H1 (cell line): Measurements from ENCODE around the gene CH25H. TPM values are rescaled to one million over a fixed set of nuclear protein-coding genes. Genes with fewer than 3 reads are reported as not detected.

Experiments used
- ATF2 ChIP-seq: IDR thresholded peaks from 2 replicates; pipeline ENCODE4 v1.6.1; 2012; ENCODE audit warnings: low read length, inconsistent platforms
- CEBPB ChIP-seq: IDR thresholded peaks from 2 replicates; pipeline ENCODE4 v1.6.1; 2012; ENCODE audit warnings: low read depth, low read length
- HDAC2 ChIP-seq, 2 experiments: fragments of 300-600 bp in 1 of 2; sonication (generic) in 1 of 2; IDR thresholded peaks; 2 replicates each; pipeline ENCODE4 v1.6.1; 2011 to 2012; ENCODE audit warnings: low read depth in 2 of 2, low read length in 2 of 2, mild to moderate bottlenecking in 2 of 2, moderate library complexity in 2 of 2, borderline replicate concordance in 1 of 2, inconsistent platforms in 1 of 2
- MAX ChIP-seq: IDR thresholded peaks from 2 replicates; pipeline ENCODE4 v1.6.1; 2012; ENCODE audit warnings: inconsistent platforms
- polyA plus RNA-seq, 7 experiments: library from polyadenylated mRNA; depleted of rRNA in 3 of 7; stranded (reverse) in 5 of 7; unstranded in 2 of 7; fragments of >200 nt in 5 of 7; fragments of 200-250 nt in 2 of 7; gene quantifications; 1 replicate in 5 of 7; 2 replicates in 1 of 7; 4 replicates in 1 of 7; pipeline versions ENCODE4 v1.2.1 to v1.2.3, GENCODE V29; 2011 to 2013; ENCODE audit warnings: missing spikeins in 2 of 7, mixed read lengths in 2 of 7
- total RNA-seq: library from RNA; stranded (reverse); fragmentation: NEBNext Ultra II Directional; extraction: Animal tissue kit (Norgen Biotek cat#: 25700); gene quantifications from 2 replicates; pipeline ENCODE4 v1.2.1, GENCODE V29; 2021

CH25H gene
- total and polyA plus RNA-seq, 2 of the 8 experiments (the other 6 are each of a cell fraction or from before 2014, with no cell fraction given): 0.56 to 1.3 TPM

GRCh38 chr10:89235073-89235798, 28.1 kb upstream of the CH25H start (continued):
- TF ChIP-seq CEBPB (no peak), MAX (no peak), HDAC2 (IDR thresholded peaks at IDR 0.05; ENCODE audit: borderline replicate concordance in 1 of 2, low read depth in 2 of 2, low read length in 2 of 2) (no peak), ATF2 (no peak)
